Neural cell (in vitro differentiated cells): ENCODE data around the gene TCEAL7. TPM values are rescaled to one million over a fixed set of nuclear protein-coding genes. Genes with fewer than 3 reads are reported as not detected.
A peak's percentile ranks its signal among the peaks of the same experiment; 100 is the strongest.

Source experiments
- H2AFZ ChIP-seq: fragments of 200-600, 300-800 bp; sonication (generic), shearing (Covaris generic); 2 replicates; pipeline ENCODE4 v1.6.0; 2014; ENCODE audit warnings: low read depth, mild to moderate bottlenecking, antibody characterized with exemption, low read length, moderate library complexity
- H3F3A ChIP-seq: fragments of 200-600 bp; shearing (Covaris generic); 2 replicates; pipeline ENCODE4 v1.6.1; 2016; ENCODE audit warnings: mild to moderate bottlenecking, moderate library complexity, mixed read lengths, antibody characterized with exemption, low read length; ENCODE audit not compliant: insufficient read depth, poor library complexity, severe bottlenecking
- H3K27ac ChIP-seq: fragments of 200-600, 300-800 bp; sonication (generic), shearing (Covaris generic); 2 replicates; pipeline ENCODE4 v1.5.1; 2014; ENCODE audit warnings: mild to moderate bottlenecking, low read length, moderate library complexity
- H3K27me3 ChIP-seq: fragments of 300-800, 200-600 bp; sonication (generic), shearing (Covaris generic); 2 replicates; pipeline ENCODE4 v1.6.0; 2014; ENCODE audit warnings: mild to moderate bottlenecking, low read depth, low read length, moderate library complexity; ENCODE audit not compliant: insufficient read depth
- H3K36me3 ChIP-seq: fragments of 300-800, 200-600 bp; sonication (generic), shearing (Covaris generic); 2 replicates; pipeline ENCODE4 v1.5.1; 2014; ENCODE audit warnings: mild to moderate bottlenecking, antibody characterized with exemption, low read length, moderate library complexity; ENCODE audit not compliant: insufficient read depth
- H3K4me2 ChIP-seq: fragments of 300-800, 200-600 bp; sonication (generic), shearing (Covaris generic); 2 replicates; pipeline ENCODE4 v1.6.0; 2014; ENCODE audit warnings: mild to moderate bottlenecking, low read length
- H3K4me3 ChIP-seq: fragments of 300-800, 200-600 bp; sonication (generic), shearing (Covaris generic); 2 replicates; pipeline ENCODE4 v1.5.1; 2014; ENCODE audit warnings: mild to moderate bottlenecking, low read length, moderate library complexity
- H3K79me2 ChIP-seq: fragments of 200-600 bp; shearing (Covaris generic); replicated peaks from 2 replicates; pipeline ENCODE4 v1.6.0; 2014; ENCODE audit warnings: mild to moderate bottlenecking, low read length, moderate library complexity; ENCODE audit not compliant: insufficient read depth
- H3K9ac ChIP-seq: fragments of 300-800, 200-600 bp; sonication (generic), shearing (Covaris generic); 2 replicates; pipeline ENCODE4 v1.6.1; 2016; ENCODE audit warnings: mild to moderate bottlenecking, low read length, mixed read lengths
- H3K9me2 ChIP-seq: fragments of 200-600 bp; shearing (Covaris generic); 2 replicates; pipeline ENCODE4 v1.6.1; 2016; ENCODE audit warnings: mild to moderate bottlenecking, low read length, mixed read lengths; ENCODE audit not compliant: insufficient read depth
- H3K9me3 ChIP-seq: fragments of 200-600, 300-800 bp; sonication (generic), shearing (Covaris generic); 2 replicates; pipeline ENCODE4 v1.6.1; 2016; ENCODE audit warnings: mild to moderate bottlenecking, mixed run types, low read length, moderate library complexity, mixed read lengths
- H4K20me1 ChIP-seq: fragments of 200-600 bp; shearing (Covaris generic); 2 replicates; pipeline ENCODE4 v1.6.1; 2016; ENCODE audit warnings: mild to moderate bottlenecking, mixed run types; ENCODE audit not compliant: insufficient read depth
- CTCF ChIP-seq: fragments of 450-650 bp; IDR thresholded peaks from 2 replicates; pipeline ENCODE4 v1.5.1; 2014; ENCODE audit warnings: antibody characterized with exemption, mild to moderate bottlenecking, moderate library complexity; ENCODE audit not compliant: poor library complexity, severe bottlenecking
- EP300 ChIP-seq: fragments of 450-650 bp; conservative IDR thresholded peaks from 2 replicates; pipeline ENCODE4 v1.6.1; 2014; ENCODE audit warnings: antibody characterized with exemption, mild to moderate bottlenecking, moderate library complexity; ENCODE audit not compliant: poor library complexity, severe bottlenecking
- EZH2 ChIP-seq: fragments of 200-600, 300-800 bp; shearing (Covaris generic), sonication (generic); IDR thresholded peaks from 2 replicates; pipeline ENCODE4 v1.6.1; 2014; ENCODE audit warnings: antibody characterized with exemption, low read length, borderline replicate concordance, mild to moderate bottlenecking; ENCODE audit not compliant: insufficient read depth, poor library complexity, severe bottlenecking
- MXI1 ChIP-seq: fragments of 450-650 bp; conservative IDR thresholded peaks from 2 replicates; pipeline ENCODE4 v1.6.1; 2014; ENCODE audit warnings: antibody characterized with exemption, mild to moderate bottlenecking; ENCODE audit not compliant: poor library complexity, severe bottlenecking
- POLR2AphosphoS5 ChIP-seq: IDR thresholded peaks from 2 replicates; pipeline ENCODE4 v1.6.1; 2012
- RAD21 ChIP-seq: fragments of 450-650 bp; conservative IDR thresholded peaks from 2 replicates; pipeline ENCODE4 v1.6.1; 2014; ENCODE audit warnings: antibody characterized with exemption, mild to moderate bottlenecking, moderate library complexity
- REST ChIP-seq: IDR thresholded peaks from 2 replicates; pipeline ENCODE4 v1.6.1; 2012; ENCODE audit warnings: borderline replicate concordance
- SMC3 ChIP-seq: fragments of 450-650 bp; conservative IDR thresholded peaks from 2 replicates; pipeline ENCODE4 v1.6.1; 2014; ENCODE audit warnings: antibody characterized with exemption, mild to moderate bottlenecking, moderate library complexity; ENCODE audit not compliant: poor library complexity
- TAF1 ChIP-seq: IDR thresholded peaks from 2 replicates; pipeline ENCODE4 v1.6.1; 2012; ENCODE audit warnings: low read depth
- polyA plus RNA-seq: library from polyadenylated mRNA; depleted of rRNA; stranded (reverse); fragments of >200 nt; gene quantifications from 2 replicates; pipeline ENCODE4 v1.2.3, GENCODE V29; 2014

TCEAL7 gene
- polyA plus RNA-seq, 1 donor from 2014 or later = 203 TPM

DNA sequence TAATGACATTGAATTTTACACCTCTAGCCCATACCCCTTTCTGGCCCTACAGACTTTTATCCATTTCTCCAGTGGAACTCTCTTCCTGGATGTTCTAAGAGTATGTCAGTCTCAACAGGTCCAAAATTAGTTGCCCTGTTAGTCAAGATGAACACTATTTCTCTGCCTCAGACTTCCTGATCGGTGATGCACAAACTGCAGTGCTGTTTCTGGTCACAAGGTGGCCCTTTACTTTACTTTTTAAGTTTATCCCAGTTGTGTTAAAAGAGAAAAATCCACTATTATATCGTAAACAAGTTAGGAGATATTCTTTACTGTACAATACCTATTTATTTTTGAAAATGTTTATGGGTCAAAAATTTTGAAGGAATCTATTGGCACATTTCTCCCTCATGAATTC is 13.1 kb downstream of the TCEAL7 start:
- H4K20me1 ChIP-seq = no peaks in the 10 kb centered on the region
- H3K9ac ChIP-seq = no peak overlapping the region
- no peak overlapping the region for H2AFZ ChIP-seq
- no peak for TF ChIP-seq TAF1
- TF ChIP-seq MXI1 = no peak
- TF ChIP-seq CTCF = peak; percentile 67
- TF ChIP-seq RAD21 = peak; percentile 67
- no peak for TF ChIP-seq EP300
- no peak for TF ChIP-seq EZH2
- no peak for TF ChIP-seq POLR2AphosphoS5
- TF ChIP-seq REST = no peak
- peak; percentile 80 for TF ChIP-seq SMC3
- H3K4me3 ChIP-seq = no peak overlapping the region
- H3K9me3 ChIP-seq = no peaks in the 10 kb centered on the region
- H3K27me3 ChIP-seq = no peaks in the 10 kb centered on the region
- no peak overlapping the region for H3K27ac ChIP-seq
- H3F3A ChIP-seq = no peaks in the 10 kb centered on the region
- H3K9me2 ChIP-seq = no peaks in the 10 kb centered on the region
- H3K79me2 ChIP-seq = no peaks in the 10 kb centered on the region
- no peak overlapping the region for H3K4me2 ChIP-seq
- no peaks in the 10 kb centered on the region for H3K36me3 ChIP-seq

DNA sequence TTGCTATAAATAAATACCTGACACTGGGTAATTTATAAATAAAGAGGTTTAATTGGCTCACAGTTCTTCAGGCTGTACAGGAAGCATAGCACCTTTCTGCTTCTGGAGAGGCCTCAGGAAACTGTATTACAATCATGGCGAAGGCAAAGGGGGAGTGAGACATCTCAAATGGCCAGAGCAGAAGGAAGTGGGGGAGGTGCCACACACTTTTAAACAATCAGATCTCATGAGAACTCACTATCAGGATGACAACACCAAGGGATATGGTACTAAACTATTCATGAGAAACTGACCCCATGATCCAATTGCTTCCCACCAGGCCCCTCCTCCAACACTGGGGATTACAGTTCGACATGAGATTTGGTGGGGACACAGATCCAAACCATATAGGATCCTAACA is 14.6 kb downstream of the TCEAL7 start:
- no peaks in the 10 kb centered on the region for H3F3A ChIP-seq
- no peaks in the 10 kb centered on the region for H3K9me2 ChIP-seq

More for the DNA sequence above, 14.6 kb downstream of the TCEAL7 start:
- Histone ChIP-seq H3K36me3 (no peaks in the 10 kb centered on the region), H2AFZ (no peak overlapping the region), H4K20me1 (no peaks in the 10 kb centered on the region), H3K4me3 (no peak overlapping the region), H3K27ac (no peak overlapping the region), H3K9ac (no peak overlapping the region), H3K79me2 (no peaks in the 10 kb centered on the region), H3K9me3 (no peaks in the 10 kb centered on the region), H3K27me3 (no peaks in the 10 kb centered on the region), H3K4me2 (no peak overlapping the region)
- no peak for TF ChIP-seq CTCF
- TF ChIP-seq RAD21 = no peak
- TF ChIP-seq EZH2 = no peak
- no peak for TF ChIP-seq REST
